Hematopoietic multipotent progenitor cell treated with erythropoietin and hydrocortisone succinate and interleukin-3 and kit ligand, for 15 days (in vitro differentiated cells): ENCODE data around the gene PDLIM5.

Source experiments
- DNase-seq: peaks from one replicate; pipeline ENCODE4 v3.0.0-alpha.2; 2015; ENCODE audit warnings: low spot score

Gene PDLIM5

DNA sequence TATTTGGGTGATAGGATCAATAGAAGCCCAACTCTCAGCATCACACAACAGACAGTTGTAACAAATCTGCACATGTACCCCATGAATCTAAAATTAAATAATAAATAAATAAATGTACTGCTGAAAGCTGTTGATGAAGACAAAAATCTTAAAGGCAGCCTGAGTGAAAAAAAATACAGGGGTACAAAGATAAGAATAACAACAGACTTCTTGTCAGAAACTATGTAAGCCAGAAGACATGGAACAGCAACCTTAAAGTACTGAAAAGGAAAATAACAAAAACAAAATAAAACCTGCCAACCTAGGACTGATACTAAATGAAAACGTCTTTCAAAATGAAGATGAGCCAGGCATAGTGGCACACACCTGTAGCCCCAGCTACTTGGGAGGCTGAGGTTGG, 25.0 kb upstream of the PDLIM5 start:
- no peak for DNase-seq

DNA sequence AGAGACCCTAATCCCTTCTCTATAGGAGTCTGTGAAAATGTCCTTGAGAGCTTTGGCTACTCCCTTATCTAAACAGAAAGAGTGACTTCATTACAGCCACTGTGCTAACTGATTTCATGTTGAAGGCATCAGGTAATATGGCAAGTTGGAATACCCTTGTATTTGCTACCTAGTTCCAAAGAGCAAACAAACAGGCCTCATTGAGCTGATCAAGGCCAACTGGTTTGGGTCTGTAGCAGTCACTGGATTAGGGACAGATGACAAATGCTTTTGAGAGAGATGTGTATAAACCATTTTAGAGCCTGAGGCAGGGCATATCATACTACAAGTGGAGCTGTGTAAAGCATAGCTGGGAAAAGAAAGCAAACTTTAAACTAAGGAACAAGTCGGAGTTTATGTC, 22.9 kb upstream of the PDLIM5 start:
- DNase-seq, result no peak

DNA sequence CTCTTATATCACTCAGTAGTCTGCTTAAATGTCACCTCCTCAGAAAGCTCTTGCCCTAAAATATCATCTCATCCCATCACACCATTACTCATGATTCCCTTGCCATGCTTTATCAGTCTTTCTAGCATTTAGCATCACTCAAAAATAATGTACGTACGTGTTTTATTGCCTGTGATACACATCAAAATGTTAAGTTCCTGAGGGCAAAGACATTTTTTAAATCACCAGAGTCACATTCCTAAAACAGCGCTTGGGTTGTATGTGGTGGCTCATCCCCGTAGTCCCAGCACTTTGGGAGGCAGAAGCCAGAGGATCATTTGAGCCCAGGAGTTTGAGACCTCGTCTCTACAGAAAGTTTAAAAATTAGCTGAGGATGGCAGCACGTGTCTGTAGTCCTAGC, 21.3 kb upstream of the PDLIM5 start:
- no peak for DNase-seq

DNA sequence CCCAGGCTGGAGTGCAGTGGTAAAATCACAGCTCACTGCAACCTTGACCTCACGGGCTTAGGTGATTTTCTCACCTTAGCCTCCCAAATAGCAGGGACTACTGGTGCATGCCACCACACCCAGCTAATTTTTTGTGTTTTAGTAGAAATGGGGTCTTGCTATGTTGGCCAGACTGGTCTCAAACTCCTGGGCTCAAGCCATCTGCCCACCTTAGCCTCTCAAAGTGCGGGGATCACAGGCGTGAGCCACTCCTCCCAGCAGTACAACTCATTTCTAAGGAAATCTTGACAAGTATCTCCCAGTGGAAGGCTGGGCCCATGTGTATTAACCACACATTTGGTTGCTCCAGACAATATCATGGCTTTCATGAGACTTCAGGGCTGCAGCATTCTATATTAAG, 20.4 kb upstream of the PDLIM5 start:
- no peak for DNase-seq

DNA sequence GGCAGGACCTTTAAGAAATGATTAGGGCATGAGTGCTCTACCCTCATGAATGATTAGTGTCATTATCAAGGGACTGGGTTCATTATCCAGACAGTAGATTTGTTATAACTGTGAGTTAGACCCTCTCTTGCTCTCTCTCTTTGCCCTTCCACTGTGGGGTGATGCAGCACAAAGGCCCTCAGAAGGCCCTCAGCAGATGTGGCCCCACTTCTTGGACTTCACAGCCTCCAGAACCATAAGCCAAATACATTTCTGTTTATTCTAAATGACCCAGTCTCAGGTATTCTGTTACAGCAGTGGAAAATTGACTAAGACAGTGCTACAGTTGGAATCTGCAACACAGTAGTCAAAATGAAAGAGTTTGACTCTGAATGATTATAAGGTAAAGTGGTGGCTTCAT, 17.2 kb upstream of the PDLIM5 start:
- no peak for DNase-seq

DNA sequence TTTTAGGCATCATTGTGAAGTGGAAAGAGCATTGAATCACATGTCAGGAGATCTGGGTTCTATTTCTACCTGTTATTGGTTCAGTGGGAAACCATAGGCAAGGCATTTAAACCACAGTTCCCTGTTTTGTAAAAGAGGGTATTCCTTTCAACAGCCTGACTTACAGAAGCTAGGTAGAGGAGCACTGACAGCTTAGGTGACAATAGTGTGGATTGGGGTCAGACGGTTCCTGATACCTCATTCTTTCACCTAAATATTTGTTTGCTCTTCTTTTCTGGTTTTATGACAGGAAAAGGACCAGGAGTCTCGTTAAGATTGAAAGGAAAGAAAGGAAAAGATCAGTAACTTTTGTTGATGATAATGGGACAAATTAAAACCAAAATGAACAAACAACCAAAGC, 15.9 kb upstream of the PDLIM5 start:
- DNase-seq, result no peak

DNA sequence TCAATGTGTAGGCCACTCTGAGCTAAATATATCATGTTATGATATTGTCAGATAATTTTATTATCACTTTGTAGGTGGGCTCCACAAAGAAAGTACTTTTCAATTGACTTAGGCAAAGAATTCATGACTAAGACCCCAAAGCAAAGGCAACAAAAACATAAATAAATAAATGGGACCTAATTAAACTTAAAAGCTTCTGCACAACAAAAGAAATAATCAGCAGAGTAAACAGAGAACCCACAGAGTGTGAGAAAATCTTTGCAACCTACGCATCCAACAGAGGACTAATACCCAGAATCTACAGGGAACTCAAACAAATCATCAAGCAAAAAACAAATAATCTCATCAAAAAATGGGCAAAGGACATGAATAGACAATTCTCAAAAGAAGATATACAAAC, 15.2 kb upstream of the PDLIM5 start:
- no peak for DNase-seq

DNA sequence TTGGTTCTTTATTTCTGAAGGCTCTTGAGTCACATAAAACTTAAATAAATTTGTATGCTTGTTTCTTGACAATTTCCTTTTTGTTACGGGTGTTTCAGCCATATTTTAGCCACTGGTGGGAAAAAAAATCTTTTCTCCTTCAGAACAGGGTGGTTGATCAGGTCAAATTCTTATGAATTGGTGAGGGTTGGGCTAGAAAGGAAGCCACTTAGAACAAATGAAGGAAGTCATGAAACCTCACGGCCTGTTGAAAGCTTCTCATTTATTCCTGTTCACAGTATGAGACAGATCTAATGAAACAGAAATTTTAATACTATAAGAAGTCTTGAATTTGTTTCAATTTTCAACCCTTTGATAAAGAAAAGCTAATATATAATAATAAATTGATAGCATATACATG, 12.1 kb upstream of the PDLIM5 start:
- no peak for DNase-seq

DNA sequence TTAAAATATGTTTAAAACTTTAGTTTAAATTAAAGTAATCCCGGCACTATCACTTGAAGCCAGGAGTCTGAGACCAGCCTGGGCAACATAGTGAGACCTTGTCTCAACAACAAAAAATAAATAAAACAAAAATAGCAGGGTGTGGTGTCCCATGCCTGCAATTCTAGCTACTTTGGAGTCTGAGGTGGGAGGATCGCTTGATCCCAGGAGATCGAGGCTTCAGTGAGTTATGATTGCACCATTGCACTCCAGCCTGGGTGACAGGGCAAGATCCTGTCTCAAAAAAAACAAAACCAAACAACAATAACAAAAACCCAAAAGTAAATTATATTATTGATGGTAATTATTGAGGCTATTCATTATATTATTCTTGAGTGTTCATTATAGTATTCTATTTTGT, 9.9 kb upstream of the PDLIM5 start:
- no peak for DNase-seq

DNA sequence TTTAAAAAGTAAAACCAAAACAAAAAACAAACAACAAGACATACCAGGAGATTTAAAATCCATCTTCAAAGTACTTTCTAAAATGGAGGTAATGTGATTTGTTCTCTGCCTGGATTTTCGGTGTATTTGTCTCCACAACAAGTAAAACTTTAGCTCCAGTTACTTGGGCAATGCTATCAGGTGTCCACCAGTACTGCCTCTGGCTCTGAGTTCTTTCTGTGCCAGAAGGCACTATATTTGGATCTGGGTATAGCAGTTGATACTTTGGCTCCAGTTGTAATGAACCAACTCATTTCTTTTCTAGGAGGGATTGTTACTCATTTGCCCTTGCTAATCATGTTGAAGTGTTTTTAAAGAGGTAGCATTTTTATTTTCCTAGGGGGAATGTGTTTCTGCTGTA, 9.5 kb upstream of the PDLIM5 start:
- no peak for DNase-seq

DNA sequence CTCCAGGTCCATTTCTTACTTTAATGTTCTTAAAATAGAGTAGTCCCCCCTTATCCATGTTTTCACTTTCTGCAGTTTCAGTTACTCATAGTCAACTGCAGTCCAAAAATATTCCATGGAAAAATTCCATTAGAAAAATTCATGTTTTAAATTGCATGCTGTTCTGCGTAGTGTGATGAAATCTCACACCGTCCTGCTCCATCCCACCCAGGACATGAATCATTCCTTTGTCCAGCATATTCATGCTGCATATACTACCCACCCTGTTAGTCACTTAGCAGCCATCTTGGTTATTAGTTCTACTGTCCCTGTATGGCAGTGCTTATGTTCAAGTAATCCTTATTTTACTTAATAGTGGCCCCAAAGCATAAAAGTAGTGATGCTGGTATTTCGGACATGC, 5.4 kb upstream of the PDLIM5 start:
- no peak for DNase-seq

DNA sequence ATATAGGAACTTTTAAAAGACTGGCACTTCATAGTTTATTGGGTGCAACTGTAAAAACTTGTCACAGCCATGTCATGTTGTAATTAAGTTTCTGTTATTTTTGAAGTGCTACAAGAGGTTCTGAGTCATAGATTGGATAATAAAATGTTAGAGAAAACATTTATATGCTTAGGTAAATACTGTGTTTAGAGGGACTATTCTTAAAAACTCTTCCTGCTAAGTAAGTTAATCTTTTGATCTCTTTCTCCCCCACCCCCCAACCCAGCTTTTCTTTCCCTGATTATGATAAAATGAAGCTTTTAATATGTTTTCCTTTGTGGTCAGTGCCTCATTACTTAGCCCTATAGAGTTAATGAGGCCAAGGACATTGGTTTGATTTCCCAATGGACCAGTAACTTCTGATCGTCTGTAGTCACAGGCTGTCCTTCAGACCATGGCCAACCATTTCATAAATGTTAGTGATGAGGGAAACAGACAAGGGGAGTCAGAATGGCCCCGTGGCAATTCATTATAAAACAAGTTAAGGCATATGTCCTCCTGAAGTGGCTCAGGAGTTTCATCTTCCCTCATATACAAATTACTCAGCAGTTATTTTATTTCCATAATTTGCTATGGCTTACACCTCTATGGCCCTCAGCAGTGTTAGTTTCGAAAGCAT, 3.9 kb upstream of the PDLIM5 start:
- DNase-seq, result no peak

DNA sequence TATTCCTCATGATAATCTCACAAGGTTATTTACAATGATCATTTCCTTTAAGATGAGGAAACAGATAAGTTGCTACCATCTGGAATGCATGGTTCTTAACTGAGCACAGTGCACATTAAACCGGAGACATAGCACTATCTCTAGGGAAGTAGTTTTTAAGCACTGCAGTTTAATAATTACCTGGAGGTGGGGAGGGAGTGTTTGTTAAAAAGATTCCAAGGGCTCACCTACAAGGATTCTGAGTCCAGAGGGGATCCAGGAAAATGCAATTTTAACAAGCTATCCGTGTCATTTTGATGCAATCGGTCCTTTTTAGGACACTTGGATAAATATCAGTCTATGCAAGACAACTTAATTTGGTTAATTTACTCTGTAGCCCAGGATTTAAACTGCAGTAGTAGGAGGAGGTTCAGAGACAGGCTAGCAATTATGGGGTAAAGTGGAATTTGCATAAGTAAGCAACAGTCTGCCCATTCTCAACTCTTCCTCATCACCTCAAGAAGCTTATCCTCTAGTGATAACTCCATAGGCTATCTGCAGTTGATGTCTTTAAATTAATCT, 2.8 kb upstream of the PDLIM5 start:
- no peak for DNase-seq

DNA sequence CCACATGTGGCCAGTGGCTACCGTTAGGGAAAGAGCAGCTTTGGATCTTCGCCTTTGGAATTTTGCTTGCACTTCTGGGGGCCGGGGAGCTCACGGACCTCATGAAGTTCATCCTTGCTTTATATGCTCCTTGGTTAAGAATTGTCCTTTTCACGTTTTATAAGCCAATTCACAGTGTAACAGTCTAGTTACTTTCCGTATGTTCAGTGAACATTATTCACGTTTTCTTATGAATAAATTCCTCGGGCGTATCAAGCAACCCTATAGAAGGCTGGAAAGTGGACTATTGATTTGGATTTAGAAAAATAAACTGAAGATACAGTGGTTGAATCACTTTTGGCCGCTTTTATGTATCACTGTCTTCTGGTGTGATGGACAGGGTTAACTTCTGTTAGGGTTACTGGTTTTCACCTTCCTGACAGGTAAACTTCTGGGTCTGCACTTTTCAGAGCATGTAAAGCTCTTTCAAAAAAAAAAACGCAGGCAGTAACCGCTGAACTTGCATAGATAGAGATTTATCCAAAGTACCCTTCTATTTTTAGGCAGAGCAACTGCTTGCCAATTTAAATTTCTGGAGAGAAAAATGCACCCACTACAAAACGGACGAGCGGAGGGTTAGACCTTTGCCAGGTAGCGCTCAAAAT, 569 bp upstream of the PDLIM5 start:
- DNase-seq, result no peak

DNA sequence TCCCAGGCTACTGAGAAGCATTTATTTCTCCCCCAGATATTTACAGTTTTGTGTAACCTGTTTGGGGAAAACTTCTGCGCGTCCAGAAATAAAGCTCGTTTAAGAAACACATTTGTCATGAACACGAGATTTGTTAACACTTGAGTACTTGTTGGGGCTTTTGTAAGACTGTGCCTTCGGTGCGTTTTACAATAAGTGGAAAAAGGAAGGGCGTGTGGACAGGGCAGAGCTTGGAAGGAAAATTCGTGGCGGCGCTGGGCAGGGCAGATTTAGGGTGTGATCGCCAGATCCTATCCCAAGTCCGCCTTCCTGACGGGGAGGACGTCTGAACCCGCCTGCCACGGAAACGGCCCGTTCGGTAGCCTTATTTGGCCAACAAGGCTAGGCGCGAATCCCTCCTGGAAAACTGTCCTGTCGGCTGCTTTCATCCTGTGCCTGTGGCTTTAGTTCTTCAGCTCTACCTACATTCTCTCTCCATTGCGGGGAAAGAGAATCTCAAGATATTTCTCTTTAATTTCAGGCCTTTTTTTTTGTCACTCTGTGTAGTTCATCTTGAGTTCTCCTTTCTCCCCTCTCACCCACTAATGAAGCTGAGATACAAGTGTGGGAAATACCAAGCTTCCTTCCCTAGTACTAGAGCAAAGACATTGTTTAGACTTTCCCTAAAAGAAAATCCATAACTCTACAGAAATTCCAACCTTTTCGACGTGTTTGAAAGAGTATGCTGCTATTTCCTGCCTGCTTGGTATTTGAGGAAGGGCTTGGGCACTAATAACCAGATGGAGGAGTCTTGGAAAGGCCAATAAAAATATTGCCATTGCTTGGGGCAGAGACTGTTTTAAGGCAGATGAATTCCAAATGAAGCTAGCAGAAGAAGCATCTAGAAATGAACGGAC, 982 bp downstream of the PDLIM5 start:
- peak; percentile 23 for DNase-seq

DNA sequence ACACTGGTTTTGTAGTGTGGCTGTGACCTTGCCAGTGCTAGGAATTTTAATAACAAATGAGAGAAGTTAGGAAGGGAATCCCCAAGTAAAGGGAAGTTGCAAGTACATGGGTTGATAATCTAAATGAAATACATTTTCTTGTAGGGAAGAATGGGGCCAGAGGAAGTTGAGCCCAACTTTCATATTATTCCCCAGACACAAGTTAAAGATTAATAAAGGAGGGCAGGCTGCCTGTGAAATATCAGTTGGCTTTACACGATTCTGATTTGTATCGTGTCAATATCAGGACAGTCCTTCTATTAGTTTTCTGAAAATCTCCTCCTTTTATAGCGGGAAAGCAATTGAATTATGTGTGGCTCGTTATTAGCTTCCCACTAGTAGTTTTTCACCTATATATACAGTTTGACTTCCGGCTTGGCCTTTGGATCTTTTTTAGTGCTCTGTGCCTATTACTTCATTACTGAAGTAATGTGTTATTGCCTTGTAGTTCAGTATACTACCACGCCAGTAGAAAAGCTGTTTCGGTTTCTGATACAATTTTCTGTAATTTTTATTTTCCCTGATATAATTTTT, 1.7 kb downstream of the PDLIM5 start:
- no peak for DNase-seq

DNA sequence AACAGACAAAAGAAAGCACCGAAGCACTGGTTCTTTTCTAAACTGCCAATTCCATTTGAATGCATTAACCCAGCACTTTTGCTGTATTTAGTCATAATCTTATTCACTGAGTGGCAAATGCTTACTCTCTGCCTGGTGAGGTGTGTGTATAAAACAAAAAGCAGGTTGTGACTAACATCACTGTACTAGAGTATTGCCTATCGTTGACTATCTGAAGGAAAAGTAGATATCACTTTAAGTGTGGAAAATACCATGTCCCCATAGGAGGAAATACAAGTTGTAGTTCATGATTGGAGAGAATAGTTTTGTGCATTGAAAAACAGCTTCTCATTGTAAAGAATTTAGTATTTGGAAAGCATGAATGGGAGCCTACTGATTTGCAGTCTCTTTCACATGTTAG, 2.7 kb downstream of the PDLIM5 start:
- no peak for DNase-seq

DNA sequence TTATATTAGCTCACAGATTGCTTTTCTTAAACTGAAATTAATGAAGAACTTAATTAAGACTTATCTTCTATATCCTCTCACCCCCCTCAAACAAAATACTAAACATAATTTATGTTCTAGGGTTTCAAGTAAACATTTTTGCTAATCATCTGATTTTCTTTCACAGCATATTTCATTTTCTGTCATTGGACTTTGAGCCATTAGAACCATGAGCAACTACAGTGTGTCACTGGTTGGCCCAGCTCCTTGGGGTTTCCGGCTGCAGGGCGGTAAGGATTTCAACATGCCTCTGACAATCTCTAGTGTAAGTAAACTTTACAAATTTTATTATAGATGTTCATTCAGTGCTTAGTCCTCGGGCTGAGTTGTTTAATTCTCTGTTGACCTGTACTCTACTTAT, 3.3 kb downstream of the PDLIM5 start:
- DNase-seq, result no peak

DNA sequence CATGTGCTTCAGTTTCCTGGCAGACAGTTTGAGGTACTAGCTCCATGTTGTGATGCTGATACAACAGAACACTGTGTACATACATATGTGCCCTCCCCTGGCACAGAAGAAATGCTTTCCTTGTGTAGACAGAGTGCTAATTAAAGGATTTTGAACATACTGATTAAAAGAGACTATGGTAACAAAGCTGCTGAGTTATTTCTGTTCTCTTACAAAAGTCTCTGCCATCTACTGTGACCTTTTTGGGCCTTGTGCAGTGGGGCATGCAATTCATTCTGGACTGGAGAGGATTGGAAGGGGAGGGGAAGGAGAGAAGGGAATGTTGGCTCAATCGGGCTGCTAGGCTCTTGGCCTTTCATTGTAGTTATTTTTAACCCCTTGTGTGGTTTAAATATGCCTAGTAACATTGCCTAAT, 6.0 kb downstream of the PDLIM5 start:
- no peak for DNase-seq

DNA sequence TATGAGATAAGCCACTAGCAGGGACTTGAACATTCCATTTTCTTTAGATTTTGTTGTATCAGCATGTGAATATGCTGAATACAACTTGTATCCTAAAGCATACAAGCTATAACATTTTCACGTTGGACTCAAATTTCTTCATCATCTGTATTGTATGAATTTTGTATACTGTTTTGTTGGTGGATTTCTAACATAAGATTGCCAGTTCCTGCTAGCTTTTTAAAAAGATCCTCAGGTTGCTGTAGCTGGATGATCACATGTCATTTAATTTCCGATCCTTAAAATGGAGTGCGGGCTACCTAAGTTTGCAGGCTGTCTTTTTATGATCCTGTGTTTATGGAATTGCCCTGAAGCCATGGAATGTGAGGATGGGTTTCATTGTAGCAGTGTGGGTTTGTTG, 6.9 kb downstream of the PDLIM5 start:
- DNase-seq, result no peak

DNA sequence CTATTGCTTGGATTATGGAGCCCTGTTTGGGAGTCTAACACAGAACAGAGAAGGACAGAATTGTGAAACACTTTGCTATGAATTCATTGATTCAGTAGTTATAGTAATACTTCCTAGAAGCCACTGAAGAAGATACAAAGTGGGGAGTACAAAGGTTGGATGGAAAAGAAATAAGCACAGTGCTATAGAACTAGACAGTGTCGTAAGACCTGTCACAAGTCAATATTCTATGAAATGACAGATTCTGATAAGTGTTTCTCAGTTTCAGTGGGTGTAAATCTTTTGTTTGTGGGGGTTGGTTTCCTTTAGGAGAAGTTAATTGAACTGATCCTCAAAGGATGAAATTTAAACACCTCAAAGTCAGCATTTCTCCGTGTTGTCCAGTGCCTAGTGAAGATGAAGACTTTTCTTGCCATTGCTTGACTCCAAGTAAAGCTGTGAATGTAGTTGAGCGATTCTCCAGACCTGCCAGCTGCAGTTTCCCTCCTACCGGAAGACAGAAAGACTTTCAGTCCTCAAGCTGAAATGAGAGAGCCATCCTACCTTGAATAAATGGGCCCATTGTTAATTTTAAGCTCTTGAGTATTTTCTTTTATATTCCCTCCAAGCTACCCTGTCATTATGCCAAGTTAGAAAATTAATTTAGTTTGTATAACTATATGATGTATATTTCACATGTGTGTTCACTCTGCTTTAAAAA, 7.9 kb downstream of the PDLIM5 start:
- no peak for DNase-seq

DNA sequence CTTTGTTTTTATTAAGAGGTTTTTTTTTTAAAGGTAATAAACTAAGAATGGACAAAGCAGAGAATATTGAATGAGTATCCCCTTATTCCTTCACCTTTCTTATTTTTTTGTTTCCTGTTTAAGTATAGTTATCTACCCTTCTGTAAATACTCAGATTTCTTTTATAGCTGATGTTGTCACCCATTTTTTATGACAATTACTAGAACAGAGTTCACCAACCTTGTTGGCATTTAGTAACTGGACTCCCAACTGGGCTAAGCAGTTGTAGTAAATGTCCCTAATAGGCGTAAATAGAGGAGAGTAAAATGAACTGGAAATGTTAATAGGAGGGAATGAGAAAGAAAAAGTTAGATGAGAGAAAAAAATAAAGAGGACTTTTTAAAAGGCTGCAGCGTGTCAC, 9.8 kb downstream of the PDLIM5 start:
- no peak for DNase-seq
